MM.1S (cell line): ENCODE measurements around the gene BLID.

Source experiments
- DNase-seq: peaks from one replicate; pipeline ENCODE4 v3.0.0-alpha.2; 2015
- H2AFZ ChIP-seq: fragments of 300-600 bp; sonication (generic); 2 replicates; pipeline ENCODE4 v1.6.0; 2016; ENCODE audit warnings: antibody characterized with exemption, low read length
- H3F3A ChIP-seq: fragments of 300-600 bp; sonication (generic); 2 replicates; pipeline ENCODE4 v1.6.1; 2016; ENCODE audit warnings: mild to moderate bottlenecking, antibody characterized with exemption, low read length, moderate library complexity, mixed read lengths; ENCODE audit not compliant: insufficient read depth
- H3K27ac ChIP-seq: fragments of 300-600 bp; sonication (generic); 2 replicates; pipeline ENCODE4 v1.5.1; 2016; ENCODE audit warnings: mild to moderate bottlenecking, low read length
- H3K27me3 ChIP-seq: fragments of 300-600 bp; sonication (generic); replicated peaks from 2 replicates; pipeline ENCODE4 v1.6.0; 2016; ENCODE audit warnings: low read length; ENCODE audit not compliant: insufficient read depth
- H3K36me3 ChIP-seq: fragments of 300-600 bp; sonication (generic); replicated peaks from 2 replicates; pipeline ENCODE4 v1.6.1; 2016; ENCODE audit warnings: mild to moderate bottlenecking, low read length, mixed read lengths; ENCODE audit not compliant: insufficient read depth
- H3K4me1 ChIP-seq: fragments of 300-600 bp; sonication (generic); 2 replicates; pipeline ENCODE4 v1.6.1; 2016; ENCODE audit warnings: low read length, mixed read lengths
- H3K4me2 ChIP-seq: fragments of 300-600 bp; sonication (generic); 2 replicates; pipeline ENCODE4 v1.6.0; 2016; ENCODE audit warnings: low read depth, low read length
- H3K4me3 ChIP-seq: fragments of 300-600 bp; sonication (generic); 2 replicates; pipeline ENCODE4 v1.5.1; 2016; ENCODE audit warnings: low read length, mixed read lengths
- H3K79me2 ChIP-seq: fragments of 300-600 bp; sonication (generic); 2 replicates; pipeline ENCODE4 v1.6.1; 2016; ENCODE audit warnings: mixed run types, low read length, mixed read lengths
- H3K9ac ChIP-seq: fragments of 300-600 bp; sonication (generic); 2 replicates; pipeline ENCODE4 v1.6.1; 2016; ENCODE audit warnings: low read length, mixed read lengths
- H3K9me2 ChIP-seq: fragments of 300-600 bp; sonication (generic); replicated peaks from 2 replicates; pipeline ENCODE4 v1.6.1; 2016; ENCODE audit warnings: mild to moderate bottlenecking, low read length, mixed read lengths; ENCODE audit not compliant: insufficient read depth
- H3K9me3 ChIP-seq: fragments of 300-600 bp; sonication (generic); replicated peaks from 2 replicates; pipeline ENCODE4 v1.6.1; 2016; ENCODE audit warnings: mild to moderate bottlenecking, low read length, mixed read lengths; ENCODE audit not compliant: insufficient read depth
- H4K20me1 ChIP-seq: fragments of 300-600 bp; sonication (generic); 2 replicates; pipeline ENCODE4 v1.6.1; 2016; ENCODE audit warnings: mild to moderate bottlenecking, low read length, moderate library complexity, mixed read lengths; ENCODE audit not compliant: insufficient read depth
- CTCF ChIP-seq: fragments of 300-600 bp; sonication (generic); IDR thresholded peaks from 2 replicates; pipeline ENCODE4 v1.5.1; 2016; ENCODE audit warnings: antibody characterized with exemption, low read length, mixed read lengths
- EZH2 ChIP-seq: fragments of 300-600 bp; sonication (generic); optimal IDR thresholded peaks from 2 replicates; pipeline ENCODE3; 2017; ENCODE audit warnings: low read depth, mild to moderate bottlenecking, antibody characterized with exemption, low read length, mixed read lengths
- EZH2phosphoT487 ChIP-seq: fragments of 300-600 bp; sonication (generic); IDR thresholded peaks from 2 replicates; pipeline ENCODE4 v1.6.1; 2018; ENCODE audit warnings: antibody characterized with exemption, low read length

BLID gene

GRCh38 chr11:122122179-122122578 is 6.2 kb upstream of the BLID start:
- H3K9ac ChIP-seq: no peak overlapping the region
- no peak for DNase-seq
- no peak overlapping the region for H3K4me3 ChIP-seq
- no peaks in the 10 kb centered on the region for H3K4me1 ChIP-seq
- H3K27ac ChIP-seq: no peak overlapping the region
- no peaks in the 10 kb centered on the region for H3K36me3 ChIP-seq
- no peak overlapping the region for H2AFZ ChIP-seq
- H3K9me2 ChIP-seq: no peaks in the 10 kb centered on the region
- H3K27me3 ChIP-seq: no peaks in the 10 kb centered on the region
- no peaks in the 10 kb centered on the region for H4K20me1 ChIP-seq
- TF ChIP-seq CTCF: no peak
- no peak for TF ChIP-seq EZH2
- TF ChIP-seq EZH2phosphoT487: no peak
- H3K9me3 ChIP-seq: no peaks in the 10 kb centered on the region
- no peaks in the 10 kb centered on the region for H3F3A ChIP-seq
- no peak overlapping the region for H3K4me2 ChIP-seq
- no peaks in the 10 kb centered on the region for H3K79me2 ChIP-seq

GRCh38 chr11:122120096-122120495 is 4.1 kb upstream of the BLID start:
- Histone ChIP-seq H3F3A (no peaks in the 10 kb centered on the region), H3K4me1 (no peaks in the 10 kb centered on the region), H2AFZ (no peak overlapping the region)

GRCh38 chr11:122116591-122116990 is 576 bp upstream of the BLID start:
- no peaks in the 10 kb centered on the region for H3K79me2 ChIP-seq
- H3K27ac ChIP-seq: no peak overlapping the region
- H3F3A ChIP-seq: no peaks in the 10 kb centered on the region
- TF ChIP-seq CTCF (no peak), EZH2 (no peak), EZH2phosphoT487 (no peak)
- H3K36me3 ChIP-seq: no peaks in the 10 kb centered on the region
- H2AFZ ChIP-seq: no peak overlapping the region
- no peak overlapping the region for H3K4me2 ChIP-seq
- no peaks in the 10 kb centered on the region for H3K9me3 ChIP-seq
- H4K20me1 ChIP-seq: no peaks in the 10 kb centered on the region
- DNase-seq: no peak
- H3K4me1 ChIP-seq: no peaks in the 10 kb centered on the region
- H3K4me3 ChIP-seq: no peak overlapping the region
- H3K27me3 ChIP-seq: no peaks in the 10 kb centered on the region
- H3K9me2 ChIP-seq: no peaks in the 10 kb centered on the region
- H3K9ac ChIP-seq: no peak overlapping the region

More at GRCh38 chr11:122120096-122120495, 4.1 kb upstream of the BLID start:
- no peaks in the 10 kb centered on the region for H4K20me1 ChIP-seq
- H3K4me2 ChIP-seq: no peak overlapping the region
- no peak overlapping the region for H3K27ac ChIP-seq
- no peaks in the 10 kb centered on the region for H3K27me3 ChIP-seq
- H3K9me3 ChIP-seq: no peaks in the 10 kb centered on the region
- TF ChIP-seq EZH2: no peak
- TF ChIP-seq EZH2phosphoT487: no peak
- no peak for TF ChIP-seq CTCF
- no peak for DNase-seq
- no peaks in the 10 kb centered on the region for H3K36me3 ChIP-seq
- no peaks in the 10 kb centered on the region for H3K9me2 ChIP-seq
- H3K4me3 ChIP-seq: no peak overlapping the region
- no peak overlapping the region for H3K9ac ChIP-seq
- H3K79me2 ChIP-seq: no peaks in the 10 kb centered on the region
